ENCODE results near the gene HIF1A.
"Not testable (repeated sequence)": the region's sequence is repeated elsewhere in the genome, so short reads cannot be mapped to it uniquely, and the experiment has no call there.

The HIF1A gene

DNA sequence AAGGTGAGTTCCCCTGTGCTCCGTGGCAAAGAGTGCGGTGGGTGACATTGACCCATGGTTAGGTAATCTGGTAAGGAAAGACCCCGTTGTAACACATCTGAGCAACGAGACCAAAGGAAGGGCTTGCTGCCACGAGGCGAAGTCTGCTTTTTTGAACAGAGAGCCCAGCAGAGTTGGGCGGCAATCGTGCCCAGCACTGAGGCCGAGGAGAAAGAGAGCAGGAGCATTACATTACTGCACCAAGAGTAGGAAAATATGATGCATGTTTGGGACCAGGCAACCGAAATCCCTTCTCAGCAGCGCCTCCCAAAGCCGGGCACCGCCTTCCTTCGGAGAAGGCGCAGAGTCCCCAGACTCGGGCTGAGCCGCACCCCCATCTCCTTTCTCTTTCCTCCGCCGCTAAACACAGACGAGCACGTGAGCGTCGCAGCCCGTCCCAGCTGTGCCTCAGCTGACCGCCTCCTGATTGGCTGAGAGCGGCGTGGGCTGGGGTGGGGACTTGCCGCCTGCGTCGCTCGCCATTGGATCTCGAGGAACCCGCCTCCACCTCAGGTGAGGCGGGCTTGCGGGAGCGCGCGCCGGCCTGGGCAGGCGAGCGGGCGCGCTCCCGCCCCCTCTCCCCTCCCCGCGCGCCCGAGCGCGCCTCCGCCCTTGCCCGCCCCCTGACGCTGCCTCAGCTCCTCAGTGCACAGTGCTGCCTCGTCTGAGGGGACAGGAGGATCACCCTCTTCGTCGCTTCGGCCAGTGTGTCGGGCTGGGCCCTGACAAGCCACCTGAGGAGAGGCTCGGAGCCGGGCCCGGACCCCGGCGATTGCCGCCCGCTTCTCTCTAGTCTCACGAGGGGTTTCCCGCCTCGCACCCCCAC lies at the start of gene HIF1A:
TSS of gene HIF1A (plus strand) at position 684 of the 865 bp plus-strand sequence. CDS start 292 bp downstream, outside the sequence.
- DNase-seq (ENCODE audit: low read depth in 2 of 2): peak; percentile 97

DNA sequence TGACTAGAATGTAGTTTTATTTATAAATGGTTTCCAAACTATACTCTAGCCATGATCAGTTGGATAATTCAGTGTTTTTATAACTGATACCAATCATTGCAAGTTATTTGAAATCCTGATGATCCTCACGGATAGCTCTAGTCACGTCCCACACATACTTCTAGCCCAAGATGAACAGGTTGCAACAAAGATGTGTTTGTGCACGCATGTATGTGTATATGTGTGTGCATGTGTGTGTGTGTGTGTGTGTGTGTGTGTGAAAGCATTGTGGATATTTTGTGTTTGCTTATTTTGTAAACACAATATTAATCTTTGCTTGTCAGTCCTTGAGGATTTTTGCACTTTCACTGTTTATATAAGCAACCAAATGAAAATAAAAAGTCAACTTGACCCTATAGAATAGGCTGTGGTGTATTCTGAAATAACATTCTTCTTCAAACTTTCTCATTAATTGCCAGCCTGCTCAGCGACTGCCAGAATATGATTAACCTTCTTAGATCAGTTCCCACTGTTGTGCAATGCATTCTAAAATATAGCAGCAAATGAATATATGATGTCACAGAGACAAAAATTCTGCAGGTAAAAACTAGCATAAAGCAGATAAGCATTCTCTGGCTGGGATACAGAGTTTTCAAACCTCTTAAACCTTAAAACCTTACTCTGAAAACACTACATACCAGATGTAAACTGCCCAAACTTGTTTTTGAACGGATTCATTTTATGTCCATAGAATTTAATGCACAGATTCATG lies 48.8 kb upstream of the HIF1A start:
- no peak for DNase-seq (ENCODE audit: low read depth in 2 of 2)

DNA sequence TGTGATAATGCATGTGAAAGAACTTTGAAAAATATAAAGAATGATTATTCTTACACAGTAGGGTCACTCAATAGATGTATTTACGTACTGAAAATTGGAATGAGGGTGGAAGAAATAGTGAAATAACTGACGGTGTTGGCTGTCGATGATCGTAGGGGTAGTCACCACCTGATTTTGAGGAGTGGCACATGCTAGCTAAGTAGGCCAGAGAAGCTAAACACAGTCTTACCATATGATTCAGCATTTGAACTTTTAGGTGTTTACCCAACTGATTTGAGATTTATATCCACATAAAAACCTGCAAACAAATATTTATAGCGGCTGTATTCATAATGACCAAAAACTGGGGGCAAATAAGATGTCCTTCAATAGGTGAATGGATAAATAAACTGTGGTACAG lies 47.6 kb upstream of the HIF1A start:
- no peak for DNase-seq (ENCODE audit: low read depth in 2 of 2)

DNA sequence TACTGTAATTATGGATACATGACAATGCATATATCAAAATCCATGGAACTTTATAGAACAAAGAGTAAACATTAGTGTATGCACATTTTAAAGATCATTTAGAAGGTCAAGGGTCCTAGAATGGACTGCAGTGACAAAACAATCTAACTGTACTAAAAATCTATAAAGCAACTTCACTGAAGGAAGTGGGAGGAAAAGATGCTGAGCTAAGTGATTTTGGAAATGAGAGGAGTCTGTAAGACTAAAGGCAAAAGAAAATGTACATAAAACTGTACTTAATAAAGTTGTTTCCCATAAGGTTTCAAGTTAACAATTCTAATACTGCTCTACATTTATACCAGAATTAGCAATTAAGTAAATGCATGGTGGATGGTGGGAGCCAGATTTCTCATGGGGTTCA lies 46.9 kb upstream of the HIF1A start:
- DNase-seq (ENCODE audit: low read depth in 2 of 2): no peak

DNA sequence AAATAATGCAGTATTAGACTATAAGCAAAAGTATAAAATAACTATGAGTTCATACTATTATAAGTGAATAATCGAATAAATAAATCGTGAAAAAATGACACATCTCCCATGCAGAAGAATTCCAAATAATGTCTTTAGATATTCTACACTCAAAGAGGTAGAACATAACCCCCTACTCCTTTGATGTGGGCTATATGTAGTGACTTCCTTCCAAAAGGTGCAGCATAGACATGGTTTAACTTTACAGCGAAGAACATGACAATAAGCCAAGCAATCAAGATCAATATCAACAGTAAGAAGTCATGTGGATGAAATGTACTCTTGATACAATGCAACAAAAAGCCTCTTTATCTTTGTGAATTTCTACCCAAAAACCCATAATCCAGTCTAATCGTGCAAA lies 46.0 kb upstream of the HIF1A start:
- DNase-seq (ENCODE audit: low read depth in 2 of 2): no peak

DNA sequence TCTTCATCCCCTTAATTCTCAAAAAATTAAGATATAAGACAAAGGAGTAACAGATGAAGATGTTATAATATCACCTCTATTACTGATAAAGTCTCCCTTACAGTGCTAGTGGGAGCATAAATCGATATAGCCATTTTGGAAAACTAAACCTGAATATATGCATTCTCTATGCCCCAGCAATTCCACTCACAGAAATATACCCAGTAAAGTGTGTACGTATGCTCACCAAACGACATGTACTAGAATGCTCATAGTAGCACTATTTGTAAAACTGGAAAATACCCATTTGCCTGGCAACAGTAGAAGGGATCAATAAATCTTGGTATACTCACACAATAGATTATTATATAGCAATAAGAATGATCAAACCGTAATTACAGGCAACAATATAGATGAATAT lies 44.0 kb upstream of the HIF1A start:
- DNase-seq (ENCODE audit: low read depth in 2 of 2): no peak

DNA sequence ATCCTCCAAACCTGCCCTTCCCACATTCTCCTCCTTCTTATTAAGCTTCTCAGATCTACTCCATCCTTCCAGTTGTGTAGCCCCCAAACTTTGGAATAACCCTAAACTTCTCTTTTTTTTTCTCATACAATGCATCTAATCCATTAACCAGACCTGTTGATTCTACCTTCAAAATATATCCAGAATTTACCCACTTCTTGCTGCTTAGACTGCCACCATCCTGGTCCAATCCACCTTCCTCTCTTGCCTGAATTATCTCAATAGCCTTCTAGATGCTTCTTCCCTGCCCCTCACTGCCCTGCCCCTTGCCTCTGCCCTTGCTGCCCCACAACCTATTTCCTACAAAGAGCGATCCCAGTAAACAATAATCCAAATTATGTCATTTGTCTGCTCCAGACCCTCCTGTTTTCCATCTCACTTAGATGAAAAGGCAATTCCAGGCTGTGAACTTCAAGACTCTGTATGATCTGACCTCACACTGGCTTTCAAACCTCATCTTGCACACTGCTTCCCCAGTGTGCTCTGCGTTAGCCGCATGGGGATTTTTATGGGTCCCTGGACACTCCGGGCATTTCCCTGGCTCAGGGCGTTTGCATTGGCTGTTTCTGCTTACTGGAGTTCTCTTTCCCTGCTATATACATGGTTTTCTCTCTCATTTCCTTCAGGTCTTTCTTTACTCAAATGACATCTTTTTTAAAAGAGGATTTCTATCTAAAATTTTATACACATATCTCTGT lies 42.6 kb upstream of the HIF1A start:
- no peak for DNase-seq (ENCODE audit: low read depth in 2 of 2)

DNA sequence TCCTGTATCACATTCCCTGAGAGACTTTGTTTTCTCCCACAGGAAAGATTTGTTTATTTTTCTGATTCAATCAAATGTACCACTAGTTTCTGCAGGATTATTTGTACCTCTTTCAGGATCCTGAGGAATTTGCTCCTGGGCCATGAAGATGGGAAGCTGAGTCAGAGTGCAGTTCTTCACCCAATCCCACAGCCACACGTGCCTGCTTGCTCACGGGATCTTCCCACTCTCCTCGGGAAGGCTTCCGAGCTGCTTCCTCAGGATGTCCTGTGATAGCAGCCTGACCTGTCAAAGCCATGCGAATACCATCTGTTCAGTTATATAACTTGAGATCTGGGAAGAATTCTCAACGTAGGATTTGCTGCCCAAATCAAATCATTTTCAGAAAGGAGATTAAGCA lies 41.8 kb upstream of the HIF1A start:
- DNase-seq (ENCODE audit: low read depth in 2 of 2): no peak

DNA sequence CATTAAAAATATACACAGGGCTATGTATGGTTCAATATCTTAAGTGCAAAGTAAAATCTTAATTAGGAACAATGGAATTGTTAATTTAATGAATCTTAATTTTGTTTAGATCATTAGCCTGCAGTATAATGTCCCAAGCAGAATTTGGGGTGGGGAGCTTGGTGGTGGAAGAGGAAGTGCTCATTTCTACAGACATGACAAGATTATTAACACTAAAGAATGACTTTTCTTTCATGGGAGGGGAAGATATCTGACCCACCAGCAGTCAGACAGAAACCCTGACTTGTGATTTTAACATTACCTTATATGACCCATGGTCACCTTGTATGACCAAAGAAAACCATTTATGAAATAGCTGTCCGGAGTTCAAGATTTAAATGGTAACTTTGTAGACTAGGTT lies 41.3 kb upstream of the HIF1A start:
- DNase-seq (ENCODE audit: low read depth in 2 of 2): no peak

DNA sequence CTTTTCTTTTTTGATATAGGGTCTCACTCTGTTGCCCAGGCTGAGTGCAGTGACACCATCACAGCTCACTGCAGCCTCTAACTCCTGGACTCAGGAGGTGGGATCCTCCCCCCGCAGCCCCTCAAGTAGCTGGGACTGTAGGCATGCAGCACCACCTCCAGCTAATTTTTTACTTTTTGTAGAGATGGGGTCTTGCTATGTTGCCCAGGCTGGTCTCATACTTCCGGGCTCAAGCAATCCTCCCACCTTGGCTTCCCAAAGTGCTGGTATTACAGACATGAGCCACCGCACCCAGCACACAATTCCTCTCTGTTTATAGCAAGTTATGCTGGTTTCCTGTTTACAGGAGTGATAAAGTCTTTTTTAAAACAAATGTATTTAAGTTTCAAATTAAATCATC lies 39.5 kb upstream of the HIF1A start:
- DNase-seq (ENCODE audit: low read depth in 2 of 2): no peak

DNA sequence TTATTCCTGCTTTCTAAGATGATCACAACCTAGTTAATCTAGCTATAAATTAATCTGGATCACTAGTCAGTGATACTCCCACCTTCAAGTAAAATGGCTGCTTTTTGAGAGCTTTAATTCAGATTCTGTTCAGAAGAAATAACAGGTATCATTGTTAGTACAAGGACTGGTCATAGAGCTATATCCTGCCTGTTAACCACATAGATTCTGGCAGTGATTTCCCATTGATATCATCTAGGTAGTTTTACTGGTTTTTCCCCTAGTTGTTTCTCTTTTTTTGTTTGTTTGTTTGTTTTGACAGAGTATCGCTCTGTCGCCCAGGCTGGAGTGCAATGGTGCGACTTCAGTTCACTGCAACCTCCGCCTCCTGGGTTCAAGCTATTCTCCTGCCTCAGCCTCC lies 39.0 kb upstream of the HIF1A start:
- no peak for DNase-seq (ENCODE audit: low read depth in 2 of 2)

DNA sequence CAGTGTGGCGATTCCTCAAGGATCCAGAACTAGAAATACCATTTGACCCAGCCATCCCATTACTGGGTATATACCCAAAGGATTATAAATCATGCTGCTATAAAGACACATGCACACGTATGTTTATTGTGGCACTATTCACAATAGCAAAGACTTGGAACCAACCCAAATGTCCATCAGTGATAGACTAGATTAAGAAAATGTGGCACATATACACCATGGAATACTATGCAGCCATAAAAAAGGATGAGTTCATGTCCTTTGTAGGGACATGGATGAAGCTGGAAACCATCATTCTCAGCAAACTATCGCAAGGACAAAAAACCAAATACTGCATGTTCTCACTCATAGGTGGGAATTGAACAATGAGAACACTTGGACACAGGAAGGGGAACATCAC lies 37.2 kb upstream of the HIF1A start:
- DNase-seq (ENCODE audit: low read depth in 2 of 2): not testable (repeated sequence)

DNA sequence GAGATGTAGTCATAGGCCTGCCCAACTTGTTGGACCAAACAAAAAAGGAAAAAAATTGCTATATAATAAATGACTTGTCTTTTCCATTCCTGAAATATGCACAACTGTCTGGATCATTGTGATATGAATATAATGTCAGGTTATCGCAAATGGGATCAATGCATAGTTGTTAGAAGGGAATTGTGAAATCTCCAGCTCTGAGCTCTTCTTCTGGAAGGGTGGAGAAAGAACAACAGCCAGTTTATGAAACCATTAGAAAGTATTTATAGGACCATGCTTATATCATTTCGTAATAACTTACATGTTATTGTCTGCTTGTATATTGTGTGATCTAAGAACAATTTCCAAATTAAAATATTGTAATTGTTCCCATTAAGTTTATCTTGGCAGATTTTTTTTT lies 35.7 kb upstream of the HIF1A start:
- DNase-seq (ENCODE audit: low read depth in 2 of 2): no peak

DNA sequence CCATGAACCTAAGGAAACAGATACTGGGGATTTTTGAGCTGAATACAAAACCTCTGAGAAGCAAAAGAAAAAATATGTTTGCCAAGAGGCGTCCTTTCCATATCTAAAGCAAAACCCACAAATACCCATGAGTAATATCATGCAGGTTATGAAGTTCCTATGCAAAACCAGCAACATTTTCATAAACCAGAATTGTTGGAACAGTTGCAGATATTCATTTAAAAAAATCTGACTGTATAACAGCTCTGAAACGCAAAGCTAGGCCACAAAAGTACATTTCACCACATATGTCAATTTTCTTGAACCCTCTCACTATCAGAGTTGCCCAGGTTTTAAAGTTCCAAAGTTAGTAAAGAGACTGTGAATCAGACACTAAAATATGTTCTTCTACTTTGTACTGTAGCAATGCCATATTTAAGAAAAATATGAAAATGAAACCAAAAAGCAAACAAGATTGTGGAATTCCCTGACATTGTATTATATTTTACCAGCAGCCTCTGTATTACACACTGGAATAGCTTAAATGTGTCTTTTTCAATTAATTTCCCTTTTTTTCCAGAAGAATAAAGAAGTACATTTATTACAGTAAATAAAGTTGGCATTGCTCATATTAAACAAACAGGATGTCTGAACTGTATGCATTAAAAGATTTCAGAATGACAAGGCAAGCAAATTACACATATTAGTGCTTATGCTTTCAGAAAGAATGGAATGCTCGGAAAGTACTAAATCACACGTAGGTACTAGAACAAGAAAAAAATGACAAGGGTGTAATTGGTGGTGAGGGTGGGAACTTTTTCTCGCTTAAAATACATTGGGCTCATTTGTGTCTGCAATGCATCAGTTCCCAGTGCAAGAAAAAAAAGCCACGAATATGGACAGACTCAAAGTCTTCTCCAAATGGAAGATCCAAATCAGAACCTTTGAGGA lies 33.6 kb upstream of the HIF1A start:
- DNase-seq (ENCODE audit: low read depth in 2 of 2): no peak

DNA sequence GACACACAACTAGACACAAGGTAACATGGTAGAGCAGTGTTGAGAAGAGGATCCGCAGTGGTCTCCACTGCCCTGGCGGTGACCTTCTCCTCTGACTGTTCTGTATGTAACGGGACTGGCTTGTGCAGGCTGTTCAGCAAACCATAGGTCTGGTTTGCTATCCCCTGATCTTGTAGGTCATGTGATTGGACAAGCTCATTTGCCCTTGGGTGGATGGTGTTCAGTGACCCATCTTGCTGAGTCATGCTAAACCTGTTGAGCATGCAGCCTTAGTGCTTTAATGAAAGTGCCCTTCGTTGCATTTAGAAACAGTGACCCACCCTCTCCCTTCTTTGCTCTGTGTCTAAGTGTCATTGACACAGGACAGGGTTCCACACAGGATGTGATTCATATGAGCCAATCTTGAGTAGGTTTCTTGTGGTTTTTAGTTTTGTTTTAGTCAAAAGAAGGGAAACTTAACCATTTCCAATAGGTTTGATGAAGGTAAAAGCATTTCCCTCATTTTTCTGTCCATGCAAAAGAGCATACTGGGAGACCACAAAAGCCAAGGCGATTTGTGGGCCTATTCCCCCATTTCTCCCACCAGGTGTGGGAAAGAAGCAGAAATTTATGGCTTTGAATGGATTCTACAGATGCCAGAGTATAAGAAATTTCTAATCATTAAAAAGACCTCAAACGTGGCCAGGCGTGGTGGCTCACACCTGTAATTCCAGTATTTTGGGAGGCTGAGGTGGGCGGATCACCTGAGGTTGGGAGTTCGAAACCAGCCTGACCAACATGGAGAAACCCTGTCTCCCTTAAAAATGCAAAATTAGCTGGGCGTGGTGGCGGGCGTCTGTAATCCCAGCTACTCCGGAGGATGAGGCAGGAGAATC lies 32.6 kb upstream of the HIF1A start:
- DNase-seq (ENCODE audit: low read depth in 2 of 2): peak; percentile 45 to 49

DNA sequence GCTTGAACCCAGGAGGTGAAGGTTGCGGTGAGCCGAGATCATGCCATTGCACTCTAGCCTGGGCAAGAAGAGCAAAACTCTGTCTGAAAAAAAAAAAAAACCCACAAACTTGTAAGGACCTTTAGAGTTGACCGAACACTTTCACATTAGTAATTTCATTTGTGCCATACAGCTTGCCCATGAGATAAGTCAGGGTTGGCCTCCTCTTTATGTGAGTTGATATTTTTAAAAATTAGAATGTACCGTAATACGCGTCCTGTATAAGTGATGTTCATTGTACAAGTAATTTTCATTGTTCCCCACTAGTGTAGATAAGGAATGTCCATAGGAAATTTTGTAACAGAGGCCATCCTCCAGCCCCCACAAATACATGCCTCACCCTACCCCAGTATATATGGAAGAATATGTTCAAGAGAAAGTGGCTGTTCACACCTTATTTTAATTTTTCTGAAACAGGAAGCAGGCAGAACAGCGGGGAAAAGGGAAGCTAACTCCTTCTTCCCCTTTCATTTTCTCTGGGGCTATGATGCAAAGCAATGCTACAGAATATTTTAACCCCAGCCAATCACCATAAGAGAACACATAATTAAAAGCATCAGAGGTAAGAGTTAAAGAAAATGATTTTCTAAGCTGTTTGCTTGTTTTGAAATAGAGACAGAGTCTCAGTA lies 31.9 kb upstream of the HIF1A start:
- no peak for DNase-seq (ENCODE audit: low read depth in 2 of 2)

DNA sequence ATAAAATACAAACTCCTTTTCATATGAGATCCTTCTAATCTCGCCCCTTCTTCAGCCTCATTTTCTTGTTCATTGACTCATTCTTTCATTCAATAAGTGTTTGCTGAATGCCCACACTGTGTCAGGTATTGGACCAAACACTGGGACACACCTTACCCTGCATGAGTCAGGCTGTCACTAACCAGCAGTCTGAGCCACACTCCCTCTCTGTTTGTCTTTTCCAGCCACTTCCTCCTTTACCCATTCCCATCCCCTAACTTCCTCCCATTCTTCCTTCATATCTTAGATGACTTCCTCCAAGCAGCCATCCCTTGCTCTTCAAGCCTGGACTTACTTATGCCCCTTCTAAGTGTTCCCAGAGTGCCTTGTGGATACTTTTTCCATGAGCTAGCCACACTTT lies 27.0 kb upstream of the HIF1A start:
- no peak for DNase-seq (ENCODE audit: low read depth in 2 of 2)

DNA sequence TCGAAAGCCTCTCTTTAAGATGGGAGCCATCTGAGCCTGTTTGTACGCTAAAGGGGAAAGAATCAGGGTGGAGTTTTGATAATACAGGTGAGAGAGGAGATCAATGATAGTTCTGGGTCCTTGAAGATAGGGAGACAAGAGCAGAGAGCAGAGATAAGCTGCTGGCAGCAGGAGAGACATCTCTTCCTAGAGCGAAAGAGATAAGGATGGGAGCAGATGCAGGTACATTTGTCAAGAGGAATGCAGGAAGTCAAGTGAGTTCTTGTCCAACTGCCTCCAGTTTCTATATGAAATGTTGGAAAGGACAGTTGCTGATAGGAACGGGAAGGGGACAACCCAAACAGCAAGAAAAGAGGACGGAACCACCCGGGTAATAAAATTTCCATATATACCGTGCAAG lies 24.7 kb upstream of the HIF1A start:
- no peak for DNase-seq (ENCODE audit: low read depth in 2 of 2)

DNA sequence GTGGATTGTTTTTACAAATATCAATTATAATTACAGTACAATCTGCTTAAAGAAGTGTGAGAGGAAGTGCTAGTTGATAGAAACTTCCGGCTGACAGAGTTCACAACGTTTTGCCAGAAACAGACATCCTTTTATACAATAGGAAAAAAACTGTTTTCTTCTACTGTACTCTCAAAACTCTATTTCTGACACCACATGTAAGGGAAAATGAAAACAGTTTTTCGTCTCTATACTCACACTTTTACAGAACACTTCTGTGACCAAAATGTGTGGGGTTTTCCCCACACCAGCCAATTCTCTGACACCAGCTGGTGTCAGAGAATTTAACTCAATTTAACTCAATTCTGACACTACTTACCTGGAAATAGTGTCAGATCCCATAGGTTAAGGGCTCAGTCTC lies 24.2 kb upstream of the HIF1A start:
- DNase-seq (ENCODE audit: low read depth in 2 of 2): no peak

DNA sequence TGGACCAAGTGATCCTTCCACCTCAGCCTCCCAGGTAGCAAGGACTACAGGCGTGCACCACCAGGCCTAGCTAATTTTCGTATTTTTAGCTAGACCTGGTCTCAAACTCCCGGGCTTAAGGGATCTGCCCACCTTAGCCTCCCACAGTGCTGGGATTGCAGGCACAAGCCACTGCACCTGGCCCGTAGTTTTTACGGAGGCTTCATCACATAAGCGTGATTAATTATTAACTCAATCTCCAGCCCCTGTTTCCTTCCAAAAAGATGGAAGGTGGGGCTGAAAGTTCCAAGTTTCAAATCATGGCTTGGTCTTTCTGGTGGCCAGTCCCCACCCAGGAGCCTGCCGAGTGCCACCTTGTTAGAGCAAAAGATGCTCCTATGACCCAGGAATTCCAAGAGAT lies 22.5 kb upstream of the HIF1A start:
- DNase-seq (ENCODE audit: low read depth in 2 of 2): no peak

All from stimulated activated CD4-positive, alpha-beta T cell treated with anti-CD3 and anti-CD28 coated beads, Interleukin-15, amount 100 ng/mL, for 48 hours (primary cell).